NCI-H1092 treated with DMSO at 0.1 percent for 48 hours (cell line): ENCODE results near the gene PYGO1.
"Not testable (repeated sequence)": the region's sequence is repeated elsewhere in the genome, so short reads cannot be mapped to it uniquely, and the experiment has no call there.

Experiments
- DNase-seq: peaks from one replicate; lab custom pipeline; 2025; lab: John Stamatoyannopoulos, UW

PYGO1 gene

GRCh38 chr15:55507567-55507966 lies 80.6 kb downstream of the PYGO1 start:
- no peak for DNase-seq

- DNase-seq: not testable (repeated sequence)
These were observed 82.7 kb downstream of the PYGO1 start for GRCh38 chr15:55505407-55505806.

GRCh38 chr15:55499151-55499550 lies 89.0 kb downstream of the PYGO1 start:
- DNase-seq: no peak

- DNase-seq: peak; percentile 69
These were observed 89.8 kb downstream of the PYGO1 start for GRCh38 chr15:55498109-55498938.

- no peak for DNase-seq
These were observed 91.4 kb downstream of the PYGO1 start for GRCh38 chr15:55496716-55497115.

GRCh38 chr15:55494931-55495330 lies 93.2 kb downstream of the PYGO1 start:
- no peak for DNase-seq

GRCh38 chr15:55488952-55489600 lies 99.1 kb downstream of the PYGO1 start:
- DNase-seq: not testable (repeated sequence)
